HG03460 (cell line): ENCODE data around the gene SYT6.

ENCODE experiments used
- ATAC-seq: cut with Tn5 transposase; IDR thresholded peaks from one replicate; pipeline ENCODE4 v1.9.1; 2021; ENCODE audit not compliant: unreplicated experiment

SYT6 gene

DNA sequence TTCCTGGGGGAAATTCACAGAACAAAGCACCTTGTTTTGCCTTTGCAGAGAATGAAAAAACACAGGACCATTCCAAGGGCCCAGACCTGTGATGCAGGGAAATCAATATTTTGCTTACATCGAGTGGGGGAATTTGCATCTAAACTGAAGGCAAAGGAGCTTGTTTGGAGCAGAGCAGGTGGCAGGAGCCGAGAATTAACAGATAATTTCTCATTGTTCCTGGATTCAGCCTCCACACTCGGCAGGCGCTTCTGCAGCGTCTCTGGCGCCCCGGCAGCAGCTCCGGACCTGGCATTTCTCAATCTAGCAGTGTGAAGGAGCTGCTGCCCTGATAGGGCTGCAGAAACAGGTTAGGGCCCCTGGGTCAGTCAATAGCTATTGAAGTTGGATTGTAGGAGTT, 2.0 kb upstream of the SYT6 start:
- ATAC-seq, result no peak

DNA sequence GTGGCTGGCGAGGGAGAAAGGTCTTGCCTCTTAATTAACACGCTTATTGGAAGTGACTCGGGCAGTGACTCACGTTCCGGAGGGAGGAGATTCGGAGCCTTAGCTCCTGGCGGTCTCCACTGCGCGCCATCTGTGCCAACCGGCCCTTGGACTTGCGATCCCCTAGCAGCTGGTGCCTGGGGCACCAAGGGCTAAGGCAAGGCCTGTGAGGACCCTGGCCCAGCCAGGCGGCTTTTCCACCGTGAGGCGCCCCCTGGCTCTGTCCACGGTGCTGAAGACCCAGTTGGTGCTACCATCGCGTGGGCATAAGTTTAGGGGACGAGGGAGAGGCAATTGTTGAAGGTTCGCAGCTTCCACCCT, 1.3 kb upstream of the SYT6 start:
- ATAC-seq, result no peak

DNA sequence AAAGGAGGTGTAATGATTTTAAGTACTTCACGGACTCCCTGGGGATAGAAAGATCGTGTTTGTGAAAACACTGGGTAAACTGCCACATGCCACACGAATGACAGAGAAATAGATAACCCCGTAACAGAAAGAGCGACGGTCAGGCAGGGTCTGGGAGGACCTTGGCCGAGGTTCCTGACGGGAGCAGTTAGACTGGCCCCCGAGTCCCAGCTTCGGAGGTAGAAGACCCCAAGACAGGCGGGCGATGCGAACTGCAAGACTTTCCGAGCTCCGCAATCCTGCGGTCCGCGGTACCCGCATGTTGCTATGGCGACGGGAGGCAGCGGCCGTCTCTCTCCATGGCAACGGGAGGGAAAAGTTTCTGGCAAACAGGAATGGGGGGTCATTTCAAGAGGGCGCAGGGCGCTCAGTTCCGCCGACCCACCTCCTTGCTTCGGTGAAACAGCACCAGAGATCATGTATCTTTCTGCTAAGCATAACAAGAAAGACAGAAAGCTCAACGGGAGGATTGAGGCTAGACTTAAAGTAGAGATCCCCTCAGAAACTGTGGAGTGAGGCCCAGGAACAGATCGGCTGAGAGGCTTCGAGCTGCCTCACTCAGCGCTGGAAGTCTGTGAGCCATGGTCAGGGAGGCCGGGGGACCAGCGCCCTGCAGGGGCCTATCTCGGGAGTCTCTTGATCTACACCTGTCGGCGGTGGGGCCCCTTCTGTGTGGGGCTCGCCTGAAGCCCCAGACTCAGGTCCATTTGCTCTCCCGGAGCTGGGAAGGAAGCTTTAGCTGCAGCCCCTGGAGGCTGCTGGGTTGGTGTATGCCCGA, 685 bp upstream of the SYT6 start:
- no peak for ATAC-seq

DNA sequence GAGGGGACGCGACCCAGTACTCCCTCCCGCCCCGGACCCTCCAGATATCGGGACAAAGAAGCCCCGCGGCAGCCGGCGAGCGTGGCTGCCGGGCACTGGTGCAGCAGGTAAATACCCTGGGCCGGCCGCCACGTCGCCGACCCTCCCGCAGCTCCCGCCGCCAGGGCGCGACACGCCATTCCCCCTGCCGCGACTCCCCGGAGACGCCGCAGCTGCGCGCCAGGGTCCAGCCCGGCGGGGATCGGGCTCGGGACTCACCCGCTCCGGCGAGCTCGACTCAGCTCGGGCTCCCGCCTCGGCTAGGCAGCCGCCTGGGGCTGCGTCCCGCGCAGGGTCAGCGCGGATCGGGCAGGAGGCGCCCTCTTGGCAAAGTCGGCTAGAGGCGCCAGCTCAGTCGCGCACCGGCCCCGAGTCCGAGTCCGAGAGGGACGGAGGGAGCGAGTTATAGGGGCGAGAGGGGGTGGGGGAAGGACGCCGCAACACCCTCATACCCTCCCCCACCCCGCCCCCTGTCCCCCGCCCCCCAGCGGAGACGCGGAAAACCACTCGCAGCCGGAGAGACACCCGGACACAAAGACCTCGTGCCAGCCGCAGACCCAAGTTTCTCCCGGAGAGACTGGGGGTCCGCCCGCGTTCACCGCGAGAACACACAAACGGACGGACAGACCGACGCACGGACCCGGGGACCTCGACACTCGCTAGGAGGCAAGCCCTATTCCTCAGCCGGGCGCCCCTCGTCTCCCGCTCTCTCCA, 985 bp downstream of the SYT6 start:
- ATAC-seq, result no peak

DNA sequence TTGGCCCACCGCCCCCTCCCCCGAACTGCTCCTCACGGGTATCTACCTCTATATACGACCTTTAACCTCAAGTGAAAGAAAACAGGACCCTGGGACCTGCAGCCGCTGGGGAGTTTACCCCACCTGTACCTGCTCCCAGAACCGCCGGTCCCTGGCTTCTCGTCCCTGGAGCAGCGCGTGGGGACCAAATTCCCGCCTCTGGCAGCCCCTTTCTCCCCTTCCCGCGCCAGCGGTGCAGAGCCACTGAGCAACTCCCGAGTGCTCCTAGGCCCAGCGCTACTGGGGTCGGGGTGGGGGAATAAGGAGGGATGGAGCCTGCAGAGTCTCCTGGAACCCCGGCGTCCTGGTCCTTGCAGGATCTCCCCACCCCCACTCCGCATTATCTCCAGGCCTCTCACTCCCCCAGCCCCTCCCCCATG, 1.6 kb downstream of the SYT6 start:
- no peak for ATAC-seq

DNA sequence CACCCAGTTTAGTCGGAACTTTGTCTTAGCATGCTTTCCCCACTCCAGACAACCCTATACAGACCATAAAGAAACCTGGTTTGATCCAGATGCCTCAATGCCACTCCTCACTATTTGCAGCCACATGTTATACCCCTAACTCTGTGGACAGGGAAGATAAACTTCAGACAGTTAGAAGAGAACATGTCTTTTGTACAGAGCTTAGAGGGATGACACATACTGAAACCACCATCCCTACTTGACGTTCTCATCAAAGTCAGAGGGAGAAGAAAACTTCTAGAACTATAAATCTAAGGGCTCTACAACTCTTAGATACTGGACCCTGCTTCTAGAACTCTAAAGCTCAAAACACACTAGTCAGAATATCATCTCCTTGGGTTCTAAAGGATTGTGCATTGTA, 3.7 kb downstream of the SYT6 start:
- no peak for ATAC-seq

DNA sequence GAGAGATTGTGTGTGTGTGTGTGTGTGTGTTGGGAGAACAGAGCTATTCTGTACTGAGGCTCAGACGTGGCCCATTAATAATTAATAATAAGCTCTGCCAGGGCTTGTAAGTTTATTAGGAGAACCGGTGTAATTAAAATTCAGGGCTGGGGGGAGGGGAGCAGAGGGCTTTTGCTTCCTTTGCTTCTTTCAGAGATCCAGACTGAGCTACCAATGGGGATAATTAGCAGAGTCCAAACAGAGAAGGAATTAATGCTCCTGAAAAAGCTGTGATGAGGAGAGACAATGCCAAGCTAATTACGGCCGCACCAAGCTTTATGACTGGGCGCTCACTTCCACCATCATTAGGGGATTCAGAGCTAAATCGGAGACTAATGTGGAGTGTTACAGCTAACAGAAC, 4.5 kb downstream of the SYT6 start:
- no peak for ATAC-seq

DNA sequence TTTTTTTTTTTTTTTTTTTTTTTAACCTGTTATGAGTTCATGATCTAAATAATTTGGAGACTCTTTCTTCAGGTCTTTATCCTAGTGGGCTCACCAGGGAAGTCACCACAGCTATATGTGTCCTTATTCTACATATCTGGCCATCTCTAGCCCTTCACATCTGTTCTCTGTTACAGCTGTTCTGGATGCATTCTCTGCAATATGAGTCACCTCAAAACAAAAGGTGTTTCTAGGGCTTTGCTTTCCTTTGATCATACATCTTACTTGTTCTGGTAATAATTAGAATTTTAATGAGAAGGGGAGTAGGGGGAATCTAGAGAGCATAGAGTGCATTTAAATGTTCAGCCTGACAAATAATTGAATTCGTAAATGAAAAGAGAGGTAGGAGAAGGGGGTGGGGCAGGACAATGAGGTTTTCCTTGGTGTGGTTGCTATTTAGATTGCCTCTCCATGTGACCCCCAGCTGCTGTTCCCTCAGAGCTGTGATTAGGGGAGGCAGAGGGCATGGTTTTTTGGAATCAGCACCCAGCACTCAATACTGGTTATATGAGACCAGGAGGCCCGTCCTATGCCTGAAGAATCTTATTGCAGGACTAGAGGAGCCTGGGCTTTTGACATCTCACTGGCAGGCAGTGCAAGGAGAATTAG, 8.0 kb downstream of the SYT6 start:
- ATAC-seq, result no peak

DNA sequence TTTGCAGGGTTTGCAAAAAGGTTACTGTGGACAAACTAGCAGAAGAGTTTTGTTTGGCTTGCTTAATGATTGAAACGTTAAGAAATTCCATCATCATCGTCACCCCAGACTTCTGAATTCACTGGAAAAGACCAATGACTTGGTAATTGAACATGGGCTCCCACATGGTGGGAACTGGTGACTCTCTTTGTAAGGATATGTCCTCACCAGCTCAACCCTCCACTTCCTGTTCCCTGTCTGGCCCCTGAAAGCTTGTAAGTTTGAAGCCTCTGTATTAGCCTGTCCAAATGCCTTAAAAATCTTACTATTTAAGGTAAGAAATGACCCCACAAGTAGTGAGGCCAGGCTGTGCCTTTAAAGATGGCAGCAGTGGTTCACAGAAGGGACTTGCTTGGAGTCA, 9.7 kb downstream of the SYT6 start:
- no peak for ATAC-seq

DNA sequence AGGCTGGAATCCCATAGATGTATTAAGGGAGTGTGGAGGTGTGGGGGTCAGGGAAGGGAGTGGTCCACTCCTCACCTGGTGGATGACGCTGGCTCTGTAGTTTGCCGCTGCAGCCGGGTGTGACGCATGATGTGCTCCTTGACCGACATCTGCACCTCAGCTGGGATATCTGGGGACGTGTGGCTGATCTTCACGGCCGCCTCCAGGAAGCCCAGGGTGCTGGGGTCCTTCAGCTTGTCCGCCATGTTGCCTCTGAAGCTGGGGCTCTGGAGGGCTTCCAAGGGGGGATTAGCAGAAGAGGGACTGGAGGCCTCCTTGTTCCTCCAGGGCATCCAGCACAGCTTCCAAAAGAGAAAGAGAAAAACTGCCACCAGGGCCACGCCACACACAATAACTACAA, 14.1 kb downstream of the SYT6 start:
- ATAC-seq, result no peak

DNA sequence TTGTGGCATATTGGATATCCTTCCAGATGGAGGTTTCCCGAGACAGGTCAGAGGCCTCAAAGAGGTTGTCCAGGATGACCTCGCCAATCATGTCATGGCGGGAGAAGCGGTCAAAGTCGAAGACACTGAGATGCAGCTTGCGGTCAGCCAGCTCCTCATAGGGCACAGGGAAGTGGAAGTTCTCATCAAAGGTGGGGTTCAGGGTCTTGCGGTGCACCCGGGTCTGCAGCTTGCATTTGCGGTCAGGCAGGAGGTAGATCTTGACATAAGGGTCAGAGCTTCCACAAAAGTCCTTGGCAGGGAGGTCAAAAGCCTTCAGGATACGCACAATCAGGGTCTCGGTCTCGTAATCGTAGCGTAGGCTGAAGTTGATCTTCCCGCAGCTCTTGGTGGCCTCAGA, 16.2 kb downstream of the SYT6 start:
- ATAC-seq, result no peak

DNA sequence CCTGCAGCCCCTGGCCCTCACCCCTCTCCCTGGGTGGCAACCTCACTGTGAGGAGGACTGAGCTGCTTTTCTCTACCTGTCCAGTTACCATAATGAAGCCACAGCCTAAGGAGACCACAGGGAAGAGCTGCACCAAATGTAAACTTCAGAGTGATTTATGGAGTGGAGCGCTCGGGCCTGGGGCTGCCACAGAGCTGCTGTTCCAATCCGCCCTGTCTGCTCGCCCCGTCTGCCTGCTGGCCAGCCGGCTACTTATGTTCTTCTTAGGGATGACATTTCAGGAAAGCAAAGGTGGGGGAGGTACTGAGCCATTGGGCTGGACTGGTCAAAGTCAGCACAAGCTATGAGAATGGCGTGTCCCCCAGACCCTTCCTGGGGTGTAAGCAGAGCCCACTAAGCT, 17.9 kb downstream of the SYT6 start:
- no peak for ATAC-seq

DNA sequence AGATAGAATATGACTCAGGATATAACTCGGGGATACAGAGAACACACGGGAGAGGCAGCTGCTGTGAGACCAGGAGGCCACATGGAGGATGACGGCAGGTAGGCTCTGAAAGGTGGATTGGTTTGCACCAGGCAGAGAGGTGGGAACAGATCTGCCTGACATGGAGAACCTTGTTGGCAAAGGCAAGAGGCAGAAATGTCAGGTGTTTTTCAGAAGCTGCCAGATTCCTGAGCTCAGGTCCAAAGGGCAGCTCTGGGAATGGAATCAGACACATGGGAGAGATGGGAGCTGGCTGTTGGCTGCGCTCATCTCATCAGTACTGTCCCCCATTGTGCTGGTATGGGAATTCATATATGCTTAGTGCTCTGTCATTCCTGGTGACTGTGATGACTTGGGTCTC, 19.2 kb downstream of the SYT6 start:
- no peak for ATAC-seq

DNA sequence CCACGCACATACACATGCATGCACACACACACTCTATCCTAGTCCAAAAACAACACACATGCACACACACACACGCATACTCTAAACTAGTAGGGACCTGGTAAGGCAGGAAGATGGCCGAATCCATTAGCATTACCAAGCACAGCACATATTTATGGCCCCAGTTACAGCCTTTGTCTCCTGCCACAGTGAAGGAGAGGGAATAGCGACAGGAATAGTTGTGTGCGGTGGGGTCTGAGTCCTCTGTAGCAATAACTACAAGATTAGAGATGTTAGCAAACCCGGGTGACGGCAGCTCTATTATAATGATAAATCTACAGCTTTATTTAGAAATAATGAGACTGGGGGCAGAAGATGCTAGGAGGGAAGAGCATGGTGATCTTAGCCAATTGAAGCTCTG, 20.5 kb downstream of the SYT6 start:
- no peak for ATAC-seq

DNA sequence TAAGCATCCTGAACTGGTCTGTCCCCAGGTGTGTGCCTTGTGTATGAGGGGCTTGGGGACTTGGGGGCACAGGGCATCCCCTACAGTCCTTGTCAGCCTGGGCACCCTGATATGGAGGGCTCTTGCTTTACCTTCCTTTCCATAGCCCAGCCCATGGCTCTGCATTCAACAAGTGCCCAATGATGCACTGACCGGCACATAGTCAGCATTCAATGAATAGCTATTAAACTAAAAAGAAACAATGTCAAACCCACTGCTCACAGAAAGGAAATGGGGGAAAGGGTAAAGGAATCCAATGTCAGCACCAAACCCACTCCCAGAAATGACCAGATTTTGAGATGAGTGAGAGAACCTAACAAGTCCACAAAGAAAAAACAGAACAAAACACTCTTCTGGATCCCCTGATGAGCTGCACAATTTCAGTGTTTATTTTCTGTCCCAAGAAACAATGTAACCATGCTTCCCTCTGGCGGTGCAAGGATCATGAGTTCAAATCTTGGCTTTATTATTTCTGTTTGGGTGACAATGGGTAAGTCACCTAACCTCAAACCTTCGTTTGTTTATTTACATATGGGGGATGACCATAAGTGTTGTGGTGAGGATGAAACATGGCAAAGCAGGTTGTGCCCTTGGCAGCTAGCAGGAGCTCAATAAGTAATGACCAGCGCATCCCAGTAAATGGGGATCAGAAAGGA, 22.0 kb downstream of the SYT6 start:
- no peak for ATAC-seq

DNA sequence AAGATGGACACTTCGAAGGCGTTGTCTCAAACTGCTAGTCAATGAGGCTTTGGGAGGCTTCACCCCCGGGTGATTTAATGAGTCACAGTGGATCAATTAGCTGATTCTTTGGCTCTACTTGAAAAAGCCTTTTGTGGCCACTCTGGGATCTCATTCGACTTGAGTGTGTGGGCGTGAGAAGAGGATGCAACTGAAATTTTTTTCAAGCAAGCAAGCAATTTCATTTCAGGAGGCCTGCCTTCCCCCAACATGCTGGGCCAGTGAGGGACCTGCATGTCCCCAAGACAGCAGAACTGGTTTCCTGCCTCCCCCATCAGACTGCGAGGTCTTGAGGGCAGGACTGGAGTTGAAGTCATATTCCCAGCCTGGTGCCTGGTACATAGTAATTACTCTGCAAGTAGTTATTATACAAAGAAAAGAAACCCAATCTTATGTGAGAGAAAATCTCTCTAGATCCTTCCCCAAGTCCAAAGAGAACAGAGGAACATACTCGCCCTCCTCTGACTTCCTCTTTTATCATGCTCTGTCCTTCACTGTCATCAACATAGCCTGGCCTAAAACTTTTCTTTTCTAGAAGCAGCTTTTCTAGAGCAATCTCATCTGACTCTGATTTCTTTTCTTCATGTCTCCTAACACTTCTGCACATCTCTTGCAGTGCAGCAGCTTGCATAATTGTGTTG, 22.7 kb downstream of the SYT6 start:
- ATAC-seq, result no peak

DNA sequence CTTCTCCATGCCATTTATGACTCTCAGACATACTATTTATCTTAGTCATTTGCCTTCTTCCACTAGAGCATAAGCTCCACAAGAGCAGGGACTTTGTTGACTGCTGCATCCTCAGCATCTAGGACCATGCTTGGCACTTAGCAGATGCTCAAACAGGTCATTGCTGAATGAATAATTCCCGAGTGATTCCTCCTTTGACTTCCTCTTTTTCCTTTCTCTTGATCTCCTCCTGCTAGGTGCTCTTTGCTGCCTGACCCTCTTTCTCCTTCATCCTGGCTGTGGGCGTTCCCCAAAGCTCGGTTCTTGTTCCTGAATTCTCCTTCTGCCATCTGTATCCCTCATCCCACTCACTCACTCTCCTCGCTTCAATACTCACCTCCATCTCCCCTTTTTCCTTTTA, 23.5 kb downstream of the SYT6 start:
- no peak for ATAC-seq

DNA sequence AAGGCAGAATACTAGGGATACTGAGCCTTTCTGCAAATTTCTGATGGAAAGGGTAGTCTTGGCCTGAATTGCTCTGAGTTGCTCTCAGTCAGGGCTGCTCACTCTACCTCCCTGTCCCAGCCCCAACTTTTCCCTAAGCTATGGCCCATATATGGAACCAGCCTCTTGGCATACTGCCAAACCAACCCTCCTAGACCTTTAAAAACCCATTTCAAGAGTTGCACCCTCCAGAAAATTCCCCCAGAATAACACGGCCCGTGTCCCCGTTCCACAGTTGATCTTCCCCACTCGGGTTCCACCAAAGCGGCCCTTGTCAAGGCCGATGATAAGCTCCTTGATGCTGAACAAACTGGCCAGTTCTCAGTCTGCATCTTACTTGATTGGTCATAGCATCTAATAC, 25.4 kb downstream of the SYT6 start:
- ATAC-seq, result no peak

DNA sequence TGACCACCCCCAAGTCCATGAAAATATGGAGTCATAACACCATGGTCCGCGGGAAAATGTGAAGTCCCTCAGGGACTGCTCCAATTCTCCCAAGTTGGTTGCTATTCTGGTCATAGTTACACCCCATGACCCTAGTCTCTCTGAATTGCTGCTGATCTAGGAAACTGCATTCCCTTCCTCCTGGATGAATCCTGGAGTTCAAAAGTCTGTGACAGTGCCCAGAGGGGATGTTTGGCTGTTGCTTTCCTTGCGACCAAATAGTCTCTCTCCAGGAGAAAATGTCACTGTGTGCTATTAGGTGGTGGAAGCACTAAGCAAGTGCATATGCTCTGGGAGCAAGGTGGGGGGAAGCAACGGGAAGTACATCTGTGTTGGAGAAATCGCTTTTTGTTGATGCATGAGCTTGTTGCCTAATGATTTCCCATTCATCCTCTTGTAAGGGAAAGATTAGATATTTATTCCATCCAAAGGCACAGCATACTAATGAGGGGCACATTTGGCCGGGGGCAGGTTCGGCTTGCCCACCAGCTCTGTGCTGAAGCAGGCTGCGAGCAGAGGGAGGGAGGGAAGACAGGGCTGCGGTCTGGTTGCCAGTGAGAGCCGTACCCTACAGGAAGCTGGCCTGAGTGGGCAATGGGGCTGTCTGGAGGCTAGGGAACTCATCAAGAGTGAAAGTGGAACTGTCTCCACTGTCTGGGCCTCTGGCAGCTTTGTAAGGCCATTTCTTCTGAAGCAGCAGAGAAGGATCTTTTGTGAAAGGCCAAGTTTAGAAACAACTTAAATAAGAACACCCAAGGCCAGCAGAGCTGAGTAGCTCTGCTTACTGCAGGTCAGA, 27.2 kb downstream of the SYT6 start:
- ATAC-seq, result peak; percentile 86

DNA sequence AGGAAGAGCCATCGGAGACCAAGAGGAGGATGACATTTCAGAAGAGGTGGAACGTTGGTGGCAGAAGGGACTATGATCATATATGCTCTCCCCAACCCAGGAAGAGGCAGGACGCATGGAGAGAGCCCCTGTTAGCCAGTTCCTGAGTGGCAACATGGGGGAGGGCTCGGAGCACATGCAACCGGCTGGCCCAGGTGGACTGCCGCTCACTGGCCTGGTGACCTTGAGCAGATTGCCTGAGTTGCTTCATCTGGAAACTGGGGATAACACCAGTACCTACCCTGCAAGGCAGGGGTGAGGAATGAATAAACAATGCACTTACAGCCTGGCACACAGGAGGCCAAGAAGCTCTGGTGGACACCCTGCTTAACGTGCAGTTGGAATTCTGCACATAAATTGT, 29.0 kb downstream of the SYT6 start:
- ATAC-seq, result no peak
